ACC112 (cell line): ENCODE results near the gene HOXD11.

Experiments used
- H2AFZ ChIP-seq: fragments of 200-600 bp; sonication (generic); one replicate; pipeline ENCODE4 v1.6.0; 2017; ENCODE audit warnings: antibody characterized with exemption, low read length; ENCODE audit not compliant: unreplicated experiment
- H3K27ac ChIP-seq: fragments of 200-600 bp; sonication (generic); 2 replicates; pipeline ENCODE4 v1.5.1; 2014; ENCODE audit warnings: low read depth, mild to moderate bottlenecking, antibody characterized with exemption, low read length, moderate library complexity
- H3K27me3 ChIP-seq: fragments of 200-600 bp; sonication (generic); 2 replicates; pipeline ENCODE4 v1.6.1; 2014; ENCODE audit warnings: mild to moderate bottlenecking, antibody characterized with exemption, low read length, moderate library complexity, mixed read lengths; ENCODE audit not compliant: insufficient read depth
- H3K36me3 ChIP-seq: fragments of 200-600 bp; sonication (generic); 2 replicates; pipeline ENCODE4 v1.6.1; 2016; ENCODE audit warnings: mild to moderate bottlenecking, antibody characterized with exemption, low read length, moderate library complexity, mixed read lengths; ENCODE audit not compliant: insufficient read depth
- H3K4me1 ChIP-seq: fragments of 200-600 bp; sonication (generic); one replicate; pipeline ENCODE4 v1.6.1; 2016; ENCODE audit warnings: low read length, mixed read lengths; ENCODE audit not compliant: insufficient read depth, unreplicated experiment, control insufficient read depth
- H3K4me3 ChIP-seq: fragments of 200-600 bp; sonication (generic); 2 replicates; pipeline ENCODE4 v1.5.1; 2014; ENCODE audit warnings: mild to moderate bottlenecking, low read depth, low read length
- H3K79me2 ChIP-seq: fragments of 200-600 bp; sonication (generic); one replicate; pipeline ENCODE4 v1.6.0; 2016; ENCODE audit warnings: low read length; ENCODE audit not compliant: control insufficient read depth, unreplicated experiment, insufficient read depth

Gene HOXD11

DNA sequence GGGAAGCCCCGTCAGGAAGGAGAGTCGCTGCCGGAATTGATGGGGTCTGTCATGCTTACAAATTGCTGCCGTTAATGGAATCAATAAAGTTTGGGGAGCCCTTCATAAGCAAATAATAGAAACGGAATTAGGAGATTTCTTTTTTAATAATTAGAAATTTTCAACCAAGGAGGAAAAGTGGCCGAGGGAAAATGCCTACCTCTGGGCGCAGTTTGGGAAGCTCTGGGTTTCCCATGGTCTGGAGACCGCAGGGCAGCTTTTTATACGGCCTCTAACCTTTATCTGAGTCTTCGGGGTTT lies 24.6 kb upstream of the HOXD11 start:
- H3K4me3 ChIP-seq = no peak overlapping the region
- no peaks in the 10 kb centered on the region for H3K79me2 ChIP-seq
- no peaks in the 10 kb centered on the region for H3K36me3 ChIP-seq
- no peaks in the 10 kb centered on the region for H3K4me1 ChIP-seq
- peaks cover 97% of the 10 kb centered on the region for H3K27me3 ChIP-seq
- H2AFZ ChIP-seq = no peak overlapping the region
- H3K27ac ChIP-seq = no peak overlapping the region

DNA sequence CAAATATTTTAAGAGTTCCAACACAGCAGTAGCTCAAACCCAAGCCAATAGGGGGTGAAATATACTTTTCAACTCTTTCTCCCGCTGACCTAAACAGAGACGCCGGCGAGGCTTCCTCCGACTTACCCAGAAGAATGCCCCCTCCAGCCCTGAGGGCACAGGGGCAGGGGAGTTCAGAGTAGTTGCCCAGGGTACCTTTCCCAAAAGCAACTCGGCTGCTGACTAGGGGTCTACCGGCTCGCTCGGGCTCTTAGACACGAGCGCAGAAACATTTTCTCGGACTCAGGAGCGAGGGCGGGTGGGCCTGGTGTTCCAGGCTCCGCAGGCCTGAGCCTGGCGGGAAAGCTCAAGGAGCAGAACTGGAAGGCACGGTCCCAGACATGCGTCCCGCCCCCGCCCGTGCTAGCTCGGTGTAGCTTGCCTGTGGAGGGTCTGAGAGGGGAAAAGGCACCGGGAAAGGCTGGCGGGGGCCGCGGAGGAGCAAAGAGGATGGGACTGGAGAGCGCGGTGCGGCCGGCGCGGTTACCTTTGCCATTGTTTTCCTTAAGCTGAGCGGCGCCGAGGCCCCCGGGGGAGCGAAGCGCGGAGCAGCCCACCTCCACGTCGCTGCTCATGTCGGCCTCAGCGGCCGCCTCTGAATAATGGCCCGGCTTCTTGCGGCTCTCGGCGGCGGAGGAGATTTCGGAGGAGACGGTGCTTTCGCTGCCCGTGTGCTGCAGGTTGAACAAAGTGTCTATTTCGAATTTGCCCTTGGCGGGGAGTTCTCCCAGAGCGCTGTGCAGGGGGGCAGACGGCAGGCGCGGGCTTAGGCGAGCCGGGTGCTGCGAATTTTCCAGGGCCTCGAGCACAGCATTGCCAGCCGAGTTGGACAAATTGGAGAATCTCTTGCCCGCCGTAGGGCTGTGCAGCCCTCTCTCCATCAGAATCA lies 24.0 kb upstream of the HOXD11 start:
- Histone ChIP-seq H2AFZ (no peak overlapping the region), H3K4me3 (no peak overlapping the region), H3K36me3 (no peaks in the 10 kb centered on the region), H3K79me2 (no peaks in the 10 kb centered on the region), H3K27ac (no peak overlapping the region), H3K27me3 (peaks cover 97% of the 10 kb centered on the region), H3K4me1 (no peaks in the 10 kb centered on the region)

DNA sequence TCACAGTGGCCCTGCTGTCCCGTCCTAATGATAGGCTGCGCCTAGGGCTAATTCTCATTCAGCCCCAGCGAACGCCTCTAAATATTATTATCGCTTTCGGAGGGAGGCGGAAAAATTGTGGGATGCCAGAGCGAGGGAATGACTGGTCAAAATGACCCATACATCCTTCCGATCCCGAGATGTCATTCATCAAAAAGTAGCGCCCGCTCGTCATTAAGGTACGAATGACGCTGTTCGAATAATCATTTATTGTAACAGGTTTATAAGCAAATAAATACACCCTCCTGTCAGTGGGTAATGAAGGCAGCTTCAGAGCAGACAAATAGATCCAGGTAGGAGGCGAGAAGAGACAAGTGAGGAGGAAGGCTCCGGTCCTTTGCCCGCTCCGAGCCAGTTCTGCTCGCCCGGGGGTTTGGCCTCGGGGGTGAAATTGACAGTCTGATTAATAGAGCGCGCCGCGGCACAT lies 23.3 kb upstream of the HOXD11 start, which contains the start of gene EVX2:
Gene EVX2, minus strand, starts transcription at position 167 of the 466 bp plus-strand sequence. CDS start 186 bp downstream, outside the sequence.
- no peaks in the 10 kb centered on the region for H3K36me3 ChIP-seq
- H3K79me2 ChIP-seq = no peaks in the 10 kb centered on the region
- H3K27me3 ChIP-seq = peaks cover 97% of the 10 kb centered on the region
- H3K4me1 ChIP-seq = no peaks in the 10 kb centered on the region
- no peak within 1 kb of the TSS for H3K27ac ChIP-seq
- no peak within 1 kb of the TSS for H2AFZ ChIP-seq
- no peak within 1 kb of the TSS for H3K4me3 ChIP-seq

DNA sequence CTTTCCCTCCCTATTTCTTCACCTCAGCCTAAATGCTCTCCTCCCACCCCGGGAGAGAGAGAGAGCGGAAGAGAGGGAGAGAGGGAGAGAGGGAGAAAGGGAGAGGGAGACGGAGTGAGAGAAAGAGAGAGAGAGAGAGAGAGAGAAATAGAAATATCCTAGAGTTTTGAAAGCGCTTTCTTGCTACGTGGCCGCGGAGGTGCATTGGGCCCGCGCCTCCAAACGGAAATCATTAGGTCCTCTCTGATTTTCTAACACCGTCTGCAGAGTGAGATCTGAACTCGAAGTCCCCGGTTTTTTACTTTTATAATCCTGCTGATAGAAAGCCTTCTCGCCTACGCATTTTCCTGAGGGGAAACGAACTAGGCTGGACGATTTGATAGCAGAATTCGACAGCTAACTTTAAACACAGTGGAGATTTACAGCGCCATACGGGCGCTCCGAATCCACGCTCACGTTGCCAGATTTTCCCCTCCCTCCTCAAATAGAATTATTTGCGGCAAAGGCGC lies 22.4 kb upstream of the HOXD11 start:
- Histone ChIP-seq H3K27me3 (peaks cover 97% of the 10 kb centered on the region), H3K36me3 (no peaks in the 10 kb centered on the region), H3K79me2 (no peaks in the 10 kb centered on the region), H3K4me1 (no peaks in the 10 kb centered on the region), H2AFZ (no peak overlapping the region), H3K4me3 (no peak overlapping the region), H3K27ac (no peak overlapping the region)

DNA sequence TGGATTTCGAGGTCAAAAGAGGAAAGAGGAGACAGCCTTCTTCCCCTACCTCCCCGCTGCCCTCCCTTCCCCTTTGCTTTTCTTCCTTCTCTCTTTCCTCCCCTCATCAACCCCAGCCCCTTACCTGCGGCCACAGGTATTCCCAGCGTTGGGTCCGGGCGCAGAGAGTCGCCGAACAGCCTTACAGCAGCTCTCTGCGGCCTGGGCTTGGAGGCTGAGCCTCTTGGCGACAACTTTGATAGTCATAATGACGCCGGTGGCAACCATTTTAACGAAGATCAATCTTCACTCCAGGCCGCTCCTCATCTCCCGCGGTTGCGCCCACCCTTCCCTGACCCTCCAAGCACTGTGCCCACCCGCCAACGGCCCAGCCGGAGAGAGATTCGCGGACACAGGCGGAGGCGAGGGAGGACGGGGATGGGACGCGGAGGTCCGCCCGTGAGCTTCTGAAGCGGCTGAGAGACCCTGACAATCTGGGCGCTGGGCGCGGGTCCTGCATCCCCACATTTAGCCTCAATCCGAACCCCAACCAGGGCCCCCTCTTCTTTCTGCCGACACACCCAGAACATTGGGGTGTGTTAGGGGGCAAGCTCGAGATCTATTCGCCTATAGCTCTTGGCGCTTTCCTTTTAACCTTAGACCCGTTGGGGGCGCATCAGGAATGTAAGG lies 21.8 kb upstream of the HOXD11 start:
- H2AFZ ChIP-seq = no peak overlapping the region
- H3K36me3 ChIP-seq = no peaks in the 10 kb centered on the region
- H3K79me2 ChIP-seq = no peaks in the 10 kb centered on the region
- peaks cover 100% of the 10 kb centered on the region for H3K27me3 ChIP-seq
- no peak overlapping the region for H3K27ac ChIP-seq
- no peaks in the 10 kb centered on the region for H3K4me1 ChIP-seq
- H3K4me3 ChIP-seq = no peak overlapping the region

DNA sequence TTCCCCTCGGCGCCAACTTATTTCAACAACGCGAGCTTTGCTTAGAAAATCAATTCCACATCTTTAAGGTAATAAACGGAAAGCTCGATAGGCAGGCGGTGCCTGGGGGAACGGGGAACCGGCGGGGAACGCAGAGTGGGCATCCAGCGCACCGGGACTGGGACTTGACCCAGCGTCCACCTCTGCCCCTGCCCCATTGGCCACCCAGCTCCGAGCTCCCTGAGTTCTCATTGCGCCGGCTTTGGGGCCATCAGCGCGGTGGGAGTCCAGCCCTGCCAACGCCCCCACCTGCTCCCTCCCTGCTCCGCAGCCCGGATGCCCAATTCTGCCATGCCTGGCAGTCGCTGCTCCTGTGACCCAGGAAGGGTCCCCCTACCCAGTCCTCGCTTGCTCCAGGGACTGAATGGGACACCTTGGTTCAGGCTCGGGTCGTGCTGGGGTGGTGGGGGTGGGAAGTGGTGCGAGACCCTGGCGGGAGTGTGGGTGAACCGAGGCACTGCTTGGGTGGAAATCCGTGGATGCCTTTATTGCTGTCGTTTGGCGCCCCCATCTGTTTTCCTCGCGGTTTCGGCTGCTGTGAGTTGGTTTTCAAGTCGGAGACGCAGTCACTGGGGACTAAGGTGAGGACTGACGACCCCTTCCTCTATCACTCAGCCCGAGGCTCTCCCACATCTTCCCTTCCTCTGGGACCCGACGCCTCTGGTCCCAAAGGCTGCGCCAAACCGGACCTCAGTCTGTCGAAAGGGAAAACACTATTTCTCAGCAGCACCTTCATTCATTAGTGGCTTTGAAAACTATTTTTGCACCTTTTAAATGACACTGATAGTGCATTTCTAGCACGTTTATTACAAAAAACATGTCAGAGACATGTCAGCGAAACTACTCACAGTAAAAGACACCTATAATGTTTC lies 21.0 kb upstream of the HOXD11 start:
- no peaks in the 10 kb centered on the region for H3K79me2 ChIP-seq
- peaks cover 100% of the 10 kb centered on the region for H3K27me3 ChIP-seq
- H3K4me1 ChIP-seq = no peaks in the 10 kb centered on the region
- no peak overlapping the region for H3K27ac ChIP-seq
- no peak overlapping the region for H3K4me3 ChIP-seq
- H3K36me3 ChIP-seq = no peaks in the 10 kb centered on the region
- no peak overlapping the region for H2AFZ ChIP-seq

DNA sequence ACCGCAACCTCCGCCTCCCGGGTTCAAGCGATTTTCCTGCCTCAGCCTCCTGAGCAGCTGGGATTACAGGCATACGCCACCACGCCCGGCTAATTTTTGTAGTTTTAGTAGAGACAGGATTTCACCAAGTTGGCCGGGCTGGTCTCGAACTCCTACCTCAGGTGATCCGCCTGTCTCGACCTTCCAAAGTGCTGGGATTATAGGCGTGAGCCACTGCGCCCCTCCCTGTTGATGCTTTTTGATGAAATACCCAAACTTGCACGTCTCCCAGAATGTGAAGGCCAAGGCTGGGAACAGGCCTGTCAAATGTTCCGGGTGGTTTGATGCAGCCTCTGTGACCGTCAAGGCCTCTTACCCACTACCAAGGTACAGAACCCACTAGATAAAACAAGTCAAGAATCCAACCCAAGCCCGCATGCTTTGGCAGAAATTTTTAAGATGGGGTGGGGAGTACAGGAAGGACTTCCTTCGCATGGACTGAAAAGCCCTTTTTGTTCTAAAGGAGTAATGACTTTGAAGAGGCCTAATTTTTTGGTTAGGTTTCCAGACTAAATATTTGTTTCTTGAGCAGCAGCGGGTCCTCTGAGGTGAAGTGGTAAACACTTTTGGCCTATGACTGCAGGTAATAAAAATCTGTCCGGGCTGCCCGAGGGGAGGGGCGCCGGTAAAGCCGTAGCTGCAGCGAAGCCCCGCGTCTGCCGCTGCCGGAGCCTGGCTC lies 19.6 kb upstream of the HOXD11 start:
- Histone ChIP-seq H3K4me3 (no peak overlapping the region; the same call in 1 of the 2 replicates), H3K4me1 (no peaks in the 10 kb centered on the region), H3K79me2 (no peaks in the 10 kb centered on the region), H2AFZ (no peak overlapping the region), H3K27me3 (peaks cover 99% of the 10 kb centered on the region), H3K27ac (no peak overlapping the region), H3K36me3 (no peaks in the 10 kb centered on the region)

DNA sequence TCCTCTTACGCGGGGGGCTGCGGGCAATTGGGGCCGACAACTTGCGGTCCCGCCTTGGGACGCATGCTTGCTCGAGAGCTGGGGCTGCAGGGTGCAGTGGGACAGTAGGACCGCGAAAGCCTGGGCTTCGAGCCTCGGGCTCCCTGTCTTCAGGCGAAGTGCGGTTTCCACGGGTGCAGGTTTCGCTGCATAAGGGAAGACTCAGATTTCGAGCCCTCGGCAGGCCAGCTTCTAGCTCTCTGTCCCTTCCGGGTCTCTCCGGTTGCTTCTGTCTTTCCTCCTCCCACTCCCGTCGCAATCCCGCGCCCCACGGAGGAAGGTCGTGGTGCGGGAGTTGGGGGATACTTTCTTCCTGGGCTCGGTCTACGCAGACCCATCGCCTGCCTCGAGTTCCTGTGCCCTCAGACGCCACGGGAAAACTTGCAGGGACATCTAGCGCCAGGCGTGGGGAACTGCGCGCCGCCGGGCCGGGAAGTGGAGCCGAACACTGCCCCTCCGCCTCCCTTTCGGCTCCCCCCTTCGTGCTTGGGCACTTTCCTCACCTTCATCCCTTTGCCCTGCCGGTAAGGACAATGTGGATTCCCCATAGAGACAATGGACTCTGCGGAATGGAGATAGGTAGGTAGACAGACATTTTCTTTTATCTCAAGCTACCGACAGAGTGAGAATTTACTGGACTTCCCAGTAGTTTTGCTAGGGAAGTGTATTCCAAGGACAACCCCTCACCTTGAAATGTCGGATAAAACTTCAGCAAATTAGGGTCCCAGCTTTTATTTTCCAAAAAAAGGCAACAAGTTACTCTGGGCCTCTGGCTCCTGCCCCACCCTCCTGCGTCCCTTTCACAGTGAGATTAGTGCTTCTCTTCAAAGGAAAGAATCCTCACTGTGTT lies 18.8 kb upstream of the HOXD11 start:
- H3K27me3 ChIP-seq = peaks cover 98% of the 10 kb centered on the region
- peak overlapping the region; percentile 59 for H3K4me3 ChIP-seq
- H3K4me1 ChIP-seq = no peaks in the 10 kb centered on the region
- no peak overlapping the region for H3K27ac ChIP-seq
- no peaks in the 10 kb centered on the region for H3K79me2 ChIP-seq
- H2AFZ ChIP-seq = no peak overlapping the region
- no peaks in the 10 kb centered on the region for H3K36me3 ChIP-seq
